HG02852 (cell line): ENCODE data around the gene PYM1.
A peak's percentile ranks its signal among the peaks of the same experiment; 100 is the strongest.
"Not testable (repeated sequence)": the region's sequence is repeated elsewhere in the genome, so short reads cannot be mapped to it uniquely, and the experiment has no call there.

Experiments used
- ATAC-seq: cut with Tn5 transposase; IDR thresholded peaks from one replicate; pipeline ENCODE4 v1.9.1; 2021; ENCODE audit warnings: mild to moderate bottlenecking, moderate library complexity; ENCODE audit not compliant: unreplicated experiment

PYM1 gene

GRCh38 chr12:55940065-55940732 lies 12.5 kb upstream of the PYM1 start:
- peak; percentile 98 for ATAC-seq

DNA sequence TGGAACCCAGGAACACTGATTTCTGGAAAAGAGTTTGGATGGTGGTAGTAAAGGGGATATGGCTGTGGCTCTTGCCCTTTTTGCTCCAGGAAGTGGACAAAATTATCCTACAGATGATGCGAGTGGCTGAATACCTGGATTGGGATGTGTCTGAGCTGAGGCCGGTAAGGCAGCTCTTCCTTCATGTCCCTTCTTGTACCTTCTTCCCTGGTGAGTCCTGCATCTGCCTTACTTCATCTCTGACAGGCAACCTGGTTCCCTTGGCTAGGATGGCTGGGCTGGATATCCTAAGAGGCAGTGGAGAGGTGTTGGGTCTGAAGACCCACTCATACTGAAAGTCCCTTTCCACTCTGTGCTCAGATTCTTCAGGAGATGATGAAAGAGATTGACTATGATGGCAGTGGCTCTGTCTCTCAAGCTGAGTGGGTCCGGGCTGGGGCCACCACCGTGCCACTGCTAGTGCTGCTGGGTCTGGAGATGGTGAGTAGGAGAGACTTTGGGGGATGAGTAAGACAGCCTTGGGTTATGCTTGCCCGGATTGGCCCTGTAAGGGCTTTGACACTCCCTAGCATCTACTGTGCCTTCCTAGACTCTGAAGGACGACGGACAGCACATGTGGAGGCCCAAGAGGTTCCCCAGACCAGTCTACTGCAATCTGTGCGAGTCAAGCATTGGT lies 11.3 kb upstream of the PYM1 start:
- no peak for ATAC-seq

DNA sequence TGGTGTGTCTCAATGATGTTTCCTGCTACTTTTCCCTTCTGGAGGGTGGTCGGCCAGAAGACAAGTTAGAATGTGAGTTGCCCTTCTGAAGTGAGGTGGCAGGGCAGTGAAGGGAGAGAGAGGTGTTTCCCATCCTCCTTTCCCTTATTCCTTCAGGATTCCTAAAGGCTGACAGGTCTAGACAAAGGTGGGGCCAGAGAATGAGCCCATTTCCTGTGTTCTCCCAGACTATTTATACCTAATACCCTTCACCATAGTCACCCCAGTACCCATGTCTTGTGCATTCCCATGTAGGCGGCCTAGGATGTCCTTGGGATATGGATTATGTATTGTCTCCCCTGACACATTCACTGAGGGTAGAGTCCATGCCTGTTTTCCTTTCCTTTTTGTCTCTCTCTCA lies 10.3 kb upstream of the PYM1 start:
- no peak for ATAC-seq

- no peak for ATAC-seq
These were observed 8.1 kb upstream of the PYM1 start for GRCh38 chr12:55935738-55936151.

- ATAC-seq, result no peak
These were observed 7.1 kb upstream of the PYM1 start for GRCh38 chr12:55934773-55935172.

DNA sequence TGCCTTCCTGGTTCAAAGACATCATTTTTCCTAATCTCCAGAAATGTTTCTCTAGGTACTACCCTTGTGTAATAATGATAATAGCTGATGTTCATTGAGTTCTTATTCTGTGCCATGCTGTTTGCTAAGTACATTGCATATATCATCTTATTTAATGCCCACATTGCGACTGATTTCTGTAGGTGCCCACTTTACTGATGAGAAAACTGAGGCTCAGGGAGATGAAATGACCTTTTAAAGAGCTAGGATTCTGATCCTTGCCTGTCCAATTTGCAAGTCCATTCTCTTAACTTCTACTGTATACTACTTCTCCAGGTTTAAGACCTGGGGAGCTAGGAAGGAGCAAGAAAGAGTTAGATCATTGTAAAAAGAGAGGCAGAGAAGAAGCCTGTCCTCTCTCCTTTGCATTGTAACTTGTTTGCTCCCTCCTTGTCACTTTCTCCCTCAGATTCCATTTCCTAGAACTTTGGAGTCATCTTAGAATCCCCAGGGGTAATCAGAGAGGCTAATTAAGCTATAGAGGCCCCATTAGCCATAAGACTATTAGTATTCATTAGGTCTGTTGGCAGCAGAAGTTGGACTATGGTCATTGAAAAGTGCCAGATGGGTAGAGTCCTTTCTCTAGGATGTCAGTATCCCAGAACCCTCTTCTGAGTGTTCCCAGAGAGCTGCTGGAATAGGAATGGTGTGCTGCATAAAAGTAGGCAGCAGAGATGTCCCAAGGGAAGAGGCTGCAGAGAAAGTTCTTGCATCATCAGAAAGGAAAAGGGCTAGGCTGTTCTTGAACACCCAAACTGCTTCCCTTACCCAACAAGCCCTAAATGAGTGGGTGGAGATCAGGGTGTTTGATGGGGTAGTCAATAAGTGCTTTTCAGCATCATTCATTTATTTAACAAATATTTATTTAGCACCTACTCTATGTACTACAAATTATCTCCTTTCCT lies 6.4 kb upstream of the PYM1 start:
- no peak for ATAC-seq

- no peak for ATAC-seq
These were observed 5.6 kb upstream of the PYM1 start for GRCh38 chr12:55933169-55933798.

- ATAC-seq, result no peak
These were observed 4.8 kb upstream of the PYM1 start for GRCh38 chr12:55932551-55932910.

GRCh38 chr12:55931780-55932550 lies 4.3 kb upstream of the PYM1 start:
- no peak for ATAC-seq

DNA sequence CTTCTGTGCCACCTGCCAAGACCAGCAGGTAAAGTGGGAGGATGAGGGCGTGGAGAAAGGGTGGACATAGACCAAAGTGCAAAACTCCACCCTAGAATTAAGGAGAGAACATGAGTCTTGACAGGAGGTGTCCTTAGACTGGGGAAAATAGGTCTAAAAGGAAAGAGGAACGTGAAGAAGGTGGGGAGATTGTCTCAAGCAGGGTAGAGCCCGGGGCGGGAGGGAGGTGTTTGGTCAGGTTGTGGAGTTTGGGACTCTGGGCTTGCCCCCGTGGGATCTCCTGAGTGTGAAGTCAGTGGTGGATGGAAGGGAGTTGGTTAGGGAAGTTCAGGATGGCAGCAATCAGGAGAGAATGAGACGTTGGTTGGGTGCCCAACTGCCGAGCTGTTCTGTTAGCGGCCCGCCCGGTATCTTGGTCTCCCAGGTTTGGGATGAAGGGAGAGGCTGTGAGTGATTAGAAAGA lies 3.7 kb upstream of the PYM1 start:
- ATAC-seq, result no peak

GRCh38 chr12:55930771-55931316 lies 3.1 kb upstream of the PYM1 start, which contains the start of gene DGKA:
Gene DGKA (plus strand): TSS chr12:55931162. CDS start chr12:55936504, 5,342 bp downstream.
- no peak for ATAC-seq

DNA sequence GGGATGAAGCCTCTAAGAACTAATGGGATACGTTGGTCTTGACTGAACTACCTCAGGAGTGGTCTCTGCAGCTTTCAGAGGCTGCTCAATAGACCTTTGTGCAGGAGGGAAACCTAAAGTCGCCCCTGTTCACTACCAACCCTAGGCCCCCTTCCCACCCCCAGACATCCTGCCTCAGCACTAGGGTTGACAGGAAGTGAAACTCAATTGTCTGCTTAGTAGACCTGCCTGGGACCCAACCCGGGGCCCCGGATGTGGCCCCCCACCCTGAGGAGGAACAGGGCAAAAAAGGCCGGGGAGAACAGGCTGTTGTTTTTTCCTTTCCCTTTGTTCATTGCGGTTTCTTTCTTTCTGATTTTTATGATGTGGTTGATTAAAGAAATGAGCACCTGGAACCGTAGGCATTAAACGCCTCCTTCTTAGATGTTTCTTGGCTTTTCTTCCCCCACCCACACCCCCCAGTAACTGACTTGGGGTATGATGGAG lies 1.7 kb upstream of the PYM1 start:
- peak; percentile 29 for ATAC-seq

DNA sequence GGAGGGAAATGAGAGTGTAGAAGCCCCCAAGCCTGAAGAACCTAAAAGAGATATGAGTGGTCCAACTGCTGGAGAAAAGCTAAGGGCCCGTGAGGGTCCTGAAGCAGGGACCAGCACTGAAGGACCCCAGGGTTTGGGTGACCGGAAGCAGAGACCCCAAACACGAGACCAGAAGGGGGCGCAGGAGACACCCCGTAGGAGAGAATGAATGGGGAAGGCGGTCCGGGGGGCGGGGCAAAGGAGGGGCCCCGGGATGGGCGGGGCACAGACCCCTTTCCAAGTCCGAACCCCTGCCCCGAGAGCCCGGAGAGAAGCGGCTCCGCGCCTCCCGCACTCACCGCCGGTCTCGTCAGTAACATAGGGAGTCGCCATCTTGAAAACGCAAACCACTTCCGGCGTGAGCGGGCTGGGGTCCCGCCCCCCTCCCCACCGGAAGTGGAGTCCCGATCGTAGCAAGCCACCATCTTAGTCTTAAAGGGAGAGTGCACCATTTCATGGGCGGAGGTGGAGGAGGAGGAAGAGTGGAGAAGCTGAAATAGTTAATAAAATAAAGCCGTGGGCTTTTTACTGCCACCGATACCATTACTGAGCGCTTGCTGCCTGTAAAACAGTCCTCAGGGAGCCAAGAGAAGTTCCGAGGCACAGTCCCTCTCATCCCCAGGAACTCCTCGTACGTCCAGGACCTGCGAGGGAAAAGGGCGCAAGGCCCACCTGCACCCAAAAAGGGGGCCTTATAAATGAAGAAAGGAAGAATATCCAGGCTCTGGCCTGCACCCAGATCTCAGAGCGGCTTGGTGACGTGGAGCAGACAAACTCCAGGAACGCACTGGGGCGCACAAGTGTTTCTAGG lies 731 bp downstream of the PYM1 start:
- ATAC-seq, result peak; percentile 43

DNA sequence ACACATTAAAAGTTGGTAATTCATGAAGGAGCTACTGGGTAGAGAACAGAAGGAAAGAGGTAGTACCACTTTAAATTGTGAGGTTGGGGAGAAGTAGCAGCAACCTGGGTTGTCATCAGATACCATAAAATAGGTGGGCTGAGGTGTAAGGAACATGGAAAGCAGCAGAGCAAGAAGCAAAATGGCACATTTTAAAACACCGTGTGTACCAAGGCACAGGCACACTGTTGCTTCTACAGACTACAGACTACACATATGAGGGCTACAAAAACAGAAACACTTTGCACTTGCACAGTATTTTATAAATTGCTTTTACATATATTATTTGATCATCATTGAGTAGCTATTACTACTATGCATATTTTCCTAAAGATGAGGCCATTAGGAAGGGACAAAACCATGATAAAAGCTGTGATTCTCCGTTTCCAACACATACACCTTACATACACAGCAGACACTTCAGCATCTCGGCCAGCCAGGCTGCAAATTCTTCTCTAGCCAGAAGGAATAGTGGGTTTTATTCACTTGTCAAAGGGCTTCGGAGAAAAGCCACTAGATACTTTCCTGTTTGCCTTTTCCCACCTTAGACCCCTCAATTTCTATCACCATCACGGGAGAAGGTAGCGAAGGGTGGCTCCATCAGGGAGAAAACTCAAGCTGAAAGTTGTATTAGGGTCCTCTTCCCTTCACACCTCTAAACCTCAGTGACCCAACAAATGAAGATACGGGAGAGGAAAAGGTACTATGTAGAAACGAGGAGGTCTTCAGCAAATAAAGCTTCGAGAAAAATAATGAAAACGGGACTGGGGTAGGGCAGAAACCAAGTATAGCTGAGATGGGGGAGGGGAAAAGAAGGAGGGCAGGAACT lies 1.6 kb downstream of the PYM1 start:
- ATAC-seq, result peak; percentile 4

- no peak for ATAC-seq
These were observed 2.3 kb downstream of the PYM1 start for GRCh38 chr12:55925371-55925770.

DNA sequence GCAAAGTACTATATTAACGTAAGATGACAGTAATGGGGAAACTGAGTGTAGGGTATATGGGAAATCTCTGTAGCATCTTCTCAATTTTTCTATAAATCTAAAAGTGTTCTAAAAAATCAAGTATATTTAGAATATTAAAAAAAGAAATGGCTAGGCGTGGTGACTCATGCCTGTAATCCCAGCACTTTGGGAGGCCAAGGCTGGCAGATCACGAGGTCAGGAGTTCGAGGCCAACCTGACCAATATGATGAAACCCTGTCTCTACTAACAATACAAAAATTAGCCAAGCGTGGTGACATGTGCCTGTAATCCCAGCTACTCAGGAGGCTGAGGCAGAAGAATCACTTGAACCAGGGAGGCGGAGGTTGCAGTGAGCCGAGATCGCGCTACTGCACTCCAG lies 4.0 kb downstream of the PYM1 start:
- not testable (repeated sequence) for ATAC-seq

DNA sequence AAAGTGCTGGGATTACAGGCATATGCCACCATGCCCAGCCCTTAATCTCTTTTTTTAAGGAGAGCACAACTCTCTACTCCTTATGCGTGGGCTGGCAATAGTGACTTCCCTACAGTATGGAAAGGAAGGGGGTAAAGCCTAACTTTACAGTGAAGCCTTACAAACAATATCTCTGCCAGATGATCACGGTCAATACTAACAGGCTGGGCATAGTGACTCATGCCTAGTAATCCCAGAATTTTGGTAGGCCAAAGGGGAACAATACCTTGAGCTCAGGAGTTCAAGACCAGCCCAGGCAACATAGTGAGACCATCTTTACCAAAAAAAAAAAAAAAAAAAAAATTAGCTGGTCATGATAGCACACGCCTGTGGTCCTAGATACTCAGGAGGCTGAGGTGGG lies 5.6 kb downstream of the PYM1 start:
- ATAC-seq, result no peak

- not testable (repeated sequence) for ATAC-seq
These were observed 8.7 kb downstream of the PYM1 start for GRCh38 chr12:55919032-55919431.
